ENCODE data around the gene SKIL. TPM values are rescaled to one million over a fixed set of nuclear protein-coding genes. Genes with fewer than 3 reads are reported as not detected.

The SKIL gene
- total RNA-seq, 1 donor from 2014 or later: 83.0 TPM

DNA sequence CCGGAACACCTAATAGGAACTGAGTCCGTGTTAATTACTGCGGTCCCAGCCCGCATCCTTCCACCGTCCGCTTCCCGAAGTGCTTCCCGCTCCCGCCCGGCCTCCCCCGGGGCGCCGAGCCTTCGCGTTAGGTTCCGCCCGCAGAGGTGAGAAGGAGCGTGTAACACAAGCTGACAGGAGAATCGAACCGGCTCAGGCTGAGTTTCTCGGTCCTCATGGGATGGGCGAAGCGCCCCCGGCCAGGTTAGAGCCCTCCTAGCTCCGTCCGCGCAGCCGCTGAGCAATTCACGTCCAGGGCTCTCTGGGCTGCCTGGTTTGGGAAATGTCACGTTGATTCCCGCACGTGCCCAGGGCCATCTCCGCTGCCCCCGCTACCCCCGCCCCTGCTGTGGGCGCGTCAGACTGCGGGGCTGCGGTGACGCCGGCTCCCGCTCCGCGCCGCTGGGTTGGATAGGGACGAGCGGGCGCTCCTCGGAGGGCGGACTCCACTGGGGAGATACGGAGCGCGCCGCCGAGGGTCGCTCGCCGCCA lies 62.1 kb downstream of the SKIL start:
- no peak overlapping the region for H3K27ac Mint-ChIP-seq (ENCODE audit: unreplicated experiment)
- peaks cover 2% of the 10 kb centered on the region for H3K27me3 Mint-ChIP-seq (ENCODE audit: unreplicated experiment)
- no peak for DNase-seq (ENCODE audit: extremely low spot score, unreplicated experiment)
- peaks cover 11% of the 10 kb centered on the region for H3K36me3 Mint-ChIP-seq (ENCODE audit: unreplicated experiment)
- TF ChIP-seq, protein P1, sequence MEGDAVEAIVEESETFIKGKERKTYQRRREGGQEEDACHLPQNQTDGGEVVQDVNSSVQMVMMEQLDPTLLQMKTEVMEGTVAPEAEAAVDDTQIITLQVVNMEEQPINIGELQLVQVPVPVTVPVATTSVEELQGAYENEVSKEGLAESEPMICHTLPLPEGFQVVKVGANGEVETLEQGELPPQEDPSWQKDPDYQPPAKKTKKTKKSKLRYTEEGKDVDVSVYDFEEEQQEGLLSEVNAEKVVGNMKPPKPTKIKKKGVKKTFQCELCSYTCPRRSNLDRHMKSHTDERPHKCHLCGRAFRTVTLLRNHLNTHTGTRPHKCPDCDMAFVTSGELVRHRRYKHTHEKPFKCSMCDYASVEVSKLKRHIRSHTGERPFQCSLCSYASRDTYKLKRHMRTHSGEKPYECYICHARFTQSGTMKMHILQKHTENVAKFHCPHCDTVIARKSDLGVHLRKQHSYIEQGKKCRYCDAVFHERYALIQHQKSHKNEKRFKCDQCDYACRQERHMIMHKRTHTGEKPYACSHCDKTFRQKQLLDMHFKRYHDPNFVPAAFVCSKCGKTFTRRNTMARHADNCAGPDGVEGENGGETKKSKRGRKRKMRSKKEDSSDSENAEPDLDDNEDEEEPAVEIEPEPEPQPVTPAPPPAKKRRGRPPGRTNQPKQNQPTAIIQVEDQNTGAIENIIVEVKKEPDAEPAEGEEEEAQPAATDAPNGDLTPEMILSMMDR (IDR thresholded peaks at IDR 0.05): no peak
- no peaks in the 10 kb centered on the region for H3K9me3 Mint-ChIP-seq (ENCODE audit: unreplicated experiment)
- peaks cover 8% of the 10 kb centered on the region for H3K4me1 Mint-ChIP-seq (ENCODE audit: unreplicated experiment)
- H3K4me3 Mint-ChIP-seq (ENCODE audit: unreplicated experiment): no peak overlapping the region

DNA sequence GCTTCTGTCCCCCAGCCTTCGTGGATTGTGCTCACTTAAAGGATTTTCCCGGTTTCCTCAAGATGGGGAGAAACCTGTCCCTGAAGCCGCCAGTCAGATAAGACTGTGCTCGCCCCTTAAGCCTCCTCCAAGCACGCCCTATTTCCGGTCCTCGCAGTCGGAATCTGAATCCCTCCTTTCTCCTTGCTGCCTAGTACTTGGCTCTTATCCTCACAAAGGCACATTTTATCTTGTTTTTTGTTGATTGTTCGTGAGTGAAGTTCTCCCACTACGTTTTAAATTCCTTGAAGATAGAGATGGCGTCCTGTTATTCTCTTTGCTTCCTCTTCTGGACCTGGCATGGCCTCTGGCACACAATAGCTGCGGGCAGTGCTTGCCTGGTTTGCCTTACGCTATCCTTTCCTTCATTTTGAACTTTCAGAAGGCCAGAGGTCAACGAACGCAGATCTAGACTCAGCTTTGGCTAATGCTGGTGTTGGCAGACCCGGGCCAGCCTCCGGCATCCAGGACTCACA lies 62.8 kb downstream of the SKIL start:
- DNase-seq (ENCODE audit: extremely low spot score, unreplicated experiment): no peak
- peaks cover 7% of the 10 kb centered on the region for H3K4me1 Mint-ChIP-seq (ENCODE audit: unreplicated experiment)

DNA sequence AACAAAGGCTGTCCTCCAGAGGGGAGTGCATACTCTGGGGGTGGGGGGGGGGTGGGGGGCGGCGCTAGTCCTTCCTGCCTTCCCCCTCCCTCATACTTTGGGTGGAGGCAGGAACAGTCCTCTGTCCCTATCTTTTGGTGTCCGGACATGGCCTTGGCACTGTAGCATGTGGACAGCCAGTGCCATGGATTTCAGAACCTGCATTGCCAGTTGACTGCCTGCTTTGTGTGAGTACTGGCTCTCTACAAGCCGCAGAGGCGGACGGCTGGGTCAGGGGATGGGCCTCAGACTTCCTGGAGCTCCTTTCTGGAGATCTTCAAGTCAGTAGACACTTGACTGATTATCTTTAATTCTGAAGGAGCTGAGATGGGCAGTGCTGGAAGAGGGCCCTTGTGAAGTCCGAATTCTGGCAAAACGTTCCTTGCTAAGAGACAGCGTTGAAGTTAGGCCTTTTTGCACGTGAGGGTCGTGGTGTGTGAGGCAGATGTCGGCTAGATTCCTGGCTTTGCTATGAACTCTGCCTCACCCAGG lies 63.7 kb downstream of the SKIL start:
- H3K36me3 Mint-ChIP-seq (ENCODE audit: unreplicated experiment): peaks cover 13% of the 10 kb centered on the region
- H3K27me3 Mint-ChIP-seq (ENCODE audit: unreplicated experiment): peaks cover 2% of the 10 kb centered on the region
- no peak for DNase-seq (ENCODE audit: extremely low spot score, unreplicated experiment)
- TF ChIP-seq, protein P1 (IDR thresholded peaks at IDR 0.05): no peak
- no peaks in the 10 kb centered on the region for H3K9me3 Mint-ChIP-seq (ENCODE audit: unreplicated experiment)
- H3K27ac Mint-ChIP-seq (ENCODE audit: unreplicated experiment): no peak overlapping the region
- H3K4me1 Mint-ChIP-seq (ENCODE audit: unreplicated experiment): peaks cover 8% of the 10 kb centered on the region
- H3K4me3 Mint-ChIP-seq (ENCODE audit: unreplicated experiment): no peak overlapping the region

More for the DNA sequence above, 62.8 kb downstream of the SKIL start:
- H3K36me3 Mint-ChIP-seq (ENCODE audit: unreplicated experiment): peaks cover 11% of the 10 kb centered on the region
- H3K9me3 Mint-ChIP-seq (ENCODE audit: unreplicated experiment): no peaks in the 10 kb centered on the region
- TF ChIP-seq, protein P1 (IDR thresholded peaks at IDR 0.05): no peak
- peak overlapping the region; percentile 41 for H3K4me3 Mint-ChIP-seq (ENCODE audit: unreplicated experiment)
- no peak overlapping the region for H3K27ac Mint-ChIP-seq (ENCODE audit: unreplicated experiment)
- H3K27me3 Mint-ChIP-seq (ENCODE audit: unreplicated experiment): peaks cover 2% of the 10 kb centered on the region

DNA sequence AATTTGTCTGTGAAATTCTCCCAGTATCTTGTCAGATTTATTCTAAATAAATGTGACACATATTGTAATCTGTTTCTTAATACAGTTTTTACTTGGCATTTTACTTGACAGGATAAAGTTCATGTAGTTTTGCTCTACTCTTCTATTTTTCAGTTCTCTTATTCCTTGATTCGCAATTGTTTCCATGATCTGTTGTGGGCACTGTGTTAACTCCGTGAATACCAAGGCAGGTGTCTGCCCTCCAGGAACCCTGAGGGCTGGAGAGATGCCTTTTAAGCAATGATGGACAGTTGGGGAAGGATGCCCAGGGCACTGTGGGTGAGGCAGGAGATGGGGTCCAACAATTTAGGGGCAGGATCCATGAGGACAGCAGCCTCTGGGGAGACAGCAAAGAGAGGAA lies 64.2 kb downstream of the SKIL start:
- Mint-ChIP-seq H3K27me3 (ENCODE audit: unreplicated experiment) (peaks cover 2% of the 10 kb centered on the region), H3K4me3 (ENCODE audit: unreplicated experiment) (no peak overlapping the region), H3K4me1 (ENCODE audit: unreplicated experiment) (peaks cover 8% of the 10 kb centered on the region), H3K9me3 (ENCODE audit: unreplicated experiment) (no peaks in the 10 kb centered on the region), H3K27ac (ENCODE audit: unreplicated experiment) (no peak overlapping the region), H3K36me3 (ENCODE audit: unreplicated experiment) (peaks cover 13% of the 10 kb centered on the region)
- TF ChIP-seq, protein P1 (IDR thresholded peaks at IDR 0.05): no peak
- DNase-seq (ENCODE audit: extremely low spot score, unreplicated experiment): no peak

DNA sequence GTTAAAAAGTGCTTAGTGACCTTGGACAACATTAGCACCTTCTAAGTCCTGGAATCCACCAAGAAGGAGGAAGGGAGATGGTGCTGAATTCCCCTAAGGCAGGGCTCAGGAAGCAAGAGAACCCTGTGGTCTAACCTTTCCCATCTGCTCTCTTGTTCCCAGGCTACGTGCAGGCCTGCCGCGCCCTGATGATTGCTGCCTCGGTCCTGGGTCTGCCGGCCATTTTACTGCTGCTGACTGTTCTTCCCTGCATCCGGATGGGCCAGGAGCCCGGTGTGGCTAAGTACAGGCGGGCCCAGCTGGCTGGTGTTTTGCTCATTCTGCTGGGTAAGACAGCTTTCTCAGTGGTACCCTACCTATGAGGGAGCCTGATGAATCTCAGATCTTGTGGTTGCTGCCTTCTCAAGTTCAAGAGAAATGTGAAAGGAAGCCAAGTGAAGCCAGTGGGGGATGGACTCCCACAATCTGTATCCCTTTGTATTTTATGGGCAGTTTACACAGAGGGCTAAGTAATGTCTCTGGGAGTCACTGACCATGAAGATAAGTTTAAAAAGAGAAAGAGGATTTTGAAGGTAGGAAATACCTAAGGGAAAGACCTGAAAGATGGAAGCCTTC lies 65.6 kb downstream of the SKIL start:
- Mint-ChIP-seq H3K36me3 (ENCODE audit: unreplicated experiment) (peaks cover 14% of the 10 kb centered on the region), H3K4me3 (ENCODE audit: unreplicated experiment) (no peak overlapping the region), H3K27me3 (ENCODE audit: unreplicated experiment) (peaks cover 3% of the 10 kb centered on the region), H3K9me3 (ENCODE audit: unreplicated experiment) (no peaks in the 10 kb centered on the region), H3K27ac (ENCODE audit: unreplicated experiment) (no peak overlapping the region), H3K4me1 (ENCODE audit: unreplicated experiment) (peaks cover 8% of the 10 kb centered on the region)
- no peak for DNase-seq (ENCODE audit: extremely low spot score, unreplicated experiment)
- TF ChIP-seq, protein P1 (IDR thresholded peaks at IDR 0.05): no peak

Measured in osteocyte (in vitro differentiated cells).